Adipocyte (in vitro differentiated cells): ENCODE data around the gene CTLA4.

Experiments
- DNase-seq: peaks from one replicate; pipeline ENCODE4 v3.0.0-alpha.2; 2015; ENCODE audit warnings: low read depth
- H3K27me3 ChIP-seq: replicated peaks from 2 replicates; pipeline ENCODE4 v1.7.0; 2013; ENCODE audit warnings: mild to moderate bottlenecking, low read length, moderate library complexity; ENCODE audit not compliant: control insufficient read depth, insufficient read depth
- H3K36me3 ChIP-seq: 2 replicates; pipeline ENCODE4 v1.7.0; 2013; ENCODE audit warnings: low read length, mild to moderate bottlenecking, moderate library complexity; ENCODE audit not compliant: control insufficient read depth, insufficient read depth, severe bottlenecking
- H3K4me1 ChIP-seq: 2 replicates; pipeline ENCODE4 v1.7.0; 2013; ENCODE audit warnings: mild to moderate bottlenecking, low read length, moderate library complexity; ENCODE audit not compliant: control insufficient read depth, insufficient read depth
- H3K4me3 ChIP-seq: 2 replicates; pipeline ENCODE4 v1.7.0; 2013; ENCODE audit warnings: mild to moderate bottlenecking, low read length, moderate library complexity
- H3K9ac ChIP-seq: 2 replicates; pipeline ENCODE4 v1.7.0; 2013; ENCODE audit warnings: mild to moderate bottlenecking, low read length, moderate library complexity
- H3K9me3 ChIP-seq: 2 replicates; pipeline ENCODE4 v1.7.0; 2013; ENCODE audit warnings: mild to moderate bottlenecking, low read length, moderate library complexity; ENCODE audit not compliant: control insufficient read depth

CTLA4 gene

GRCh38 chr2:203858176-203858575, 9.4 kb upstream of the CTLA4 start:
- Histone ChIP-seq H3K27me3 (no peaks in the 10 kb centered on the region), H3K9ac (no peak overlapping the region)

GRCh38 chr2:203859030-203859789, 8.4 kb upstream of the CTLA4 start:
- Histone ChIP-seq H3K36me3 (no peaks in the 10 kb centered on the region), H3K9me3 (peaks cover 11% of the 10 kb centered on the region), H3K9ac (no peak overlapping the region), H3K27me3 (no peaks in the 10 kb centered on the region), H3K4me3 (no peak overlapping the region), H3K4me1 (no peaks in the 10 kb centered on the region)
- DNase-seq = peak; percentile 11

More at GRCh38 chr2:203858176-203858575, 9.4 kb upstream of the CTLA4 start:
- DNase-seq = no peak
- no peaks in the 10 kb centered on the region for H3K36me3 ChIP-seq
- H3K4me3 ChIP-seq = no peak overlapping the region
- no peaks in the 10 kb centered on the region for H3K4me1 ChIP-seq
- peaks cover under 1% of the 10 kb centered on the region for H3K9me3 ChIP-seq

GRCh38 chr2:203861197-203861596, 6.4 kb upstream of the CTLA4 start:
- H3K36me3 ChIP-seq = no peaks in the 10 kb centered on the region
- H3K27me3 ChIP-seq = no peaks in the 10 kb centered on the region
- DNase-seq = no peak
- no peak overlapping the region for H3K9ac ChIP-seq
- H3K9me3 ChIP-seq = peaks cover 15% of the 10 kb centered on the region
- H3K4me3 ChIP-seq = no peak overlapping the region
- no peaks in the 10 kb centered on the region for H3K4me1 ChIP-seq

- no peak overlapping the region for H3K4me3 ChIP-seq
- no peaks in the 10 kb centered on the region for H3K27me3 ChIP-seq
- no peaks in the 10 kb centered on the region for H3K36me3 ChIP-seq
- no peak for DNase-seq
- H3K4me1 ChIP-seq = no peaks in the 10 kb centered on the region
- H3K9ac ChIP-seq = no peak overlapping the region
- peaks cover 15% of the 10 kb centered on the region for H3K9me3 ChIP-seq
Observed at GRCh38 chr2:203861607-203862006, 6.0 kb upstream of the CTLA4 start.

GRCh38 chr2:203869223-203870042, 1.9 kb downstream of the CTLA4 start:
- no peaks in the 10 kb centered on the region for H3K36me3 ChIP-seq

GRCh38 chr2:203870481-203870880, 2.9 kb downstream of the CTLA4 start:
- no peaks in the 10 kb centered on the region for H3K9me3 ChIP-seq
- peaks cover 23% of the 10 kb centered on the region for H3K27me3 ChIP-seq
- H3K4me1 ChIP-seq = no peaks in the 10 kb centered on the region
- no peak overlapping the region for H3K9ac ChIP-seq
- DNase-seq = no peak
- H3K4me3 ChIP-seq = no peak overlapping the region
- no peaks in the 10 kb centered on the region for H3K36me3 ChIP-seq

More at GRCh38 chr2:203869223-203870042, 1.9 kb downstream of the CTLA4 start:
- Histone ChIP-seq H3K4me3 (no peak overlapping the region), H3K4me1 (no peaks in the 10 kb centered on the region), H3K27me3 (peaks cover 22% of the 10 kb centered on the region), H3K9me3 (peaks cover 3% of the 10 kb centered on the region), H3K9ac (no peak overlapping the region)
- no peak for DNase-seq

- H3K9me3 ChIP-seq = no peaks in the 10 kb centered on the region
Observed at GRCh38 chr2:203870941-203871340, 3.4 kb downstream of the CTLA4 start.

GRCh38 chr2:203871371-203871983, 3.9 kb downstream of the CTLA4 start:
- Histone ChIP-seq H3K4me3 (no peak overlapping the region), H3K36me3 (no peaks in the 10 kb centered on the region), H3K4me1 (no peaks in the 10 kb centered on the region), H3K27me3 (peaks cover 28% of the 10 kb centered on the region), H3K9ac (no peak overlapping the region), H3K9me3 (no peaks in the 10 kb centered on the region)
- DNase-seq = no peak

More at GRCh38 chr2:203870941-203871340, 3.4 kb downstream of the CTLA4 start:
- no peak for DNase-seq
- no peaks in the 10 kb centered on the region for H3K4me1 ChIP-seq
- H3K4me3 ChIP-seq = no peak overlapping the region
- no peak overlapping the region for H3K9ac ChIP-seq
- H3K27me3 ChIP-seq = peaks cover 27% of the 10 kb centered on the region
- no peaks in the 10 kb centered on the region for H3K36me3 ChIP-seq

GRCh38 chr2:203873461-203873860, 5.9 kb downstream of the CTLA4 start:
- no peaks in the 10 kb centered on the region for H3K9me3 ChIP-seq
- no peak for DNase-seq
- H3K4me1 ChIP-seq = no peaks in the 10 kb centered on the region
- H3K4me3 ChIP-seq = no peak overlapping the region
- no peaks in the 10 kb centered on the region for H3K36me3 ChIP-seq
- H3K27me3 ChIP-seq = peaks cover 28% of the 10 kb centered on the region
- no peak overlapping the region for H3K9ac ChIP-seq

GRCh38 chr2:203873921-203874631, 6.5 kb downstream of the CTLA4 start:
- peaks cover 28% of the 10 kb centered on the region for H3K27me3 ChIP-seq
- DNase-seq = no peak
- no peaks in the 10 kb centered on the region for H3K9me3 ChIP-seq
- H3K9ac ChIP-seq = no peak overlapping the region
- H3K4me3 ChIP-seq = no peak overlapping the region
- no peaks in the 10 kb centered on the region for H3K36me3 ChIP-seq
- no peaks in the 10 kb centered on the region for H3K4me1 ChIP-seq

- H3K9me3 ChIP-seq = no peaks in the 10 kb centered on the region
- H3K36me3 ChIP-seq = no peaks in the 10 kb centered on the region
- H3K27me3 ChIP-seq = peaks cover 28% of the 10 kb centered on the region
- H3K4me3 ChIP-seq = no peak overlapping the region
- no peak overlapping the region for H3K9ac ChIP-seq
- H3K4me1 ChIP-seq = no peaks in the 10 kb centered on the region
- DNase-seq = no peak
Observed at GRCh38 chr2:203875471-203875870, 7.9 kb downstream of the CTLA4 start.
